ENCODE data around the gene EZR.

Gene EZR

GRCh38 chr6:158772851-158773371 is 46.3 kb downstream of the EZR start:
- DNase-seq: no peak

- DNase-seq: no peak
Measured at GRCh38 chr6:158772172-158772571, 47.0 kb downstream of the EZR start.

- no peak for DNase-seq
Measured at GRCh38 chr6:158771399-158772152, 47.6 kb downstream of the EZR start.

GRCh38 chr6:158770533-158771330 is 48.4 kb downstream of the EZR start:
- no peak for DNase-seq

DNA sequence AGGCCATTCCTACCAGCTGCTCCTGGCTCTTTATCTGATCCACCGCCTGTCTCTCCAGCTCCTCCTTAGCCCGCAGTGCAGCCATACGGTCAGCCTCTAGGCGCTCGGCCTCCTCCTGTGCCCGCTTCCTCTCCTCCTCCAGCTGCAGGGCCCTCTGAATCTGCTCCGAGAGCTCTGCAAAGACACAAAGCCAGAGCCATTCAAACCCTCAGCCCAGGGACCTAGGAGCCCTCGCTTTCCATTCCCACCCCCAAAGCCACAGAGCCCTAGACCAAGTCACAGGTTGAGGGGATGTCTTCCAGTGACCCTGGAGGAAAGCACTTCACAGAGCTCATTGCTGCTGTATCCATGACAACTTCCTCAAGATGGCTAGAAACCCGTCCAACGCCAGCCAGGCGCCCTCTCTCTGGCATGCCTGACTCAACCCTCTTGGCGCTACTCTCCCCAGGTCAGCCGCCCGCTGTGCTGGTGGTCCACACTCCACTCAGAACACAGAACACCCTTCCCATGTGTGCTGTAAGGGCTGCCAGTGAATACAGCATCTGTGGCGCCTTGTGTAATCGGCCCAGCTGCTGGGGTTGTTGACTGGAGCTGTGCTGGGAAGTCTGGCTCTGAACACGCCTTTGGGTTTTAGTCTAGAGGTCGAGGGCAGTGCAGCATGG is 49.3 kb downstream of the EZR start:
- no peak for DNase-seq

DNA sequence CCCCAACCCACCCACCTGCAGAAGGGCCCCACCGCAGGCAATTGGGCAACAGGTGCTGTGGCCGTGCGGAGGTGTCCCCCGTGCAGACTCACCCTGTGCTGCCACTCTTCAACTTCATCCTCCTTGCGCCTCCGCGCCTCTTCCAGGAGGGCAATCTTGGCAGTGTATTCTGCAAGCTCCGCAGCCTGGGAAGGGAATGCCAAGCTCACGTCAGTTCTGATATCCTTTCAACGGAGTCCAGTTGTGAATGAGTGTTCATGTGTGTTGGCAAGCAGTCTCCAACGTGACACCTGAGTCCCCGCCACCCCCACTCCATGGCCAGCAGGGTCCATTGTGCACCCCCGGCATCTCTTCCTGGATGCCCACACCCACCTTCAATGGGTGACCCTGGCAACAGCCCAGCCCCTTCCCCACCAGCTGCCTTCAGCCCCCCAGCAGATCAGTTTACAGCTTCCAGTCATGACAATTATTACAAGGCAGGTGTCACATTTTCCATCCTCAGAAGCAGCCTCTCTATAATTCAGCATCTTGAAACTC is 49.9 kb downstream of the EZR start:
- DNase-seq: no peak

DNA sequence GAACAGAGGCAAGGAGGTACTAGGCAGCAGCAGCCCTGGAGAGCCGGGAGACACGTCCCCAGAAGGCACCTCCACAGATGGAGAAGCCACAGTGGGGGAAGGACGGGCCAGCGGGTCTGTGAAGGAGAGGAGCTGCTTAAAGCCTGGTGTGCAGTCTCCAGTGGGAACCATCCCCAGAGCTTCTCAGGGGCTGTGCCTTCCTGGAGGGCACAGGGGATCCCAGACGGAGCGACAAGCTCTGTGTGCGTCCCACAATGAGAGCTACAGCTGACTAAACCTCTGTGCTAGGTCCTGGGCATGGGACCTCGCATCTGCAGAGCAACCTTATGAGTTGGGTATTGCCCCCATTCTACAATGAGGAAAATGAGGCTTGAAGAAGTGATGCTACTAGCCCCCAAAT is 50.7 kb downstream of the EZR start:
- DNase-seq: no peak

GRCh38 chr6:158767709-158768108 is 51.5 kb downstream of the EZR start:
- no peak for DNase-seq

DNA sequence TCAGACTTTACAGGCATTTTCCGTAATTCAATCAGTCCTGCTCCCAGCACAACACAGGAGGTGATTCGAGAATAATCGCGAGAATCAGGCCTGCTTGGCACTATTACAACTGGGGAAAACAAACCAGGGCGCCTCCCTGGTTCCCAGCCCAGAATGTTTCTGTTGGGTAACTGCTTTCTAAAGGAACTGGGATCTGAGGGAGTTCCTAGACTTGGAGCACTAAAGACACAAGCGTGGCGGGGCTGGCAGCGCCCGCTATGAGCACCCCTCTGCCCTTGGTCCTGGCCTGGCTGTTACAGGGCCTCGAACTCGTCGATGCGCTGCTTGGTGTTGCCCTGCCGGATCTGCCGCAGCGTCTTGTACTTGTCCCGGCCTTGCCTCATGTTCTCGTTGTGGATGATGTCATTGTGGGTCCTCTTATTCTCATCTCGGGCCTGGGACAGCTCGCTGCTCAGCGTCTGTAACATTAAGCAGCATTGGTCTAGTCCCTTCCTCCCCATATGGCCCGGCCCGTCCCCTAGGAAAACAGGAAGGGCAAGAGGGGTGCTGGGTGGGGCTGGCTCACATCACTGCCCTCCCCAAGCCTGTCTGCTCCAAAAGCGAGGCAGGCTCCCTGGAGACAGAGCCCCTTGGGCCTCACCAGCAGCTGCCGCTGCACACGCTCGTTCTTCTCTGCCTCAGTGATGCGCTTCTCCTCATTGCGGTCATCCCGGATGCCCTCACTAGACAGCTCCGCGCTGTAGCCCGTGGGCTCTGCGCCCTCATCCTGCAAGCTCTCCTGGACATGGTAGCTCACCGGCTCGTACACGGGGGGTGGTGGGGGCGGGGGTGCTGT is 52.3 kb downstream of the EZR start:
- no peak for DNase-seq

DNA sequence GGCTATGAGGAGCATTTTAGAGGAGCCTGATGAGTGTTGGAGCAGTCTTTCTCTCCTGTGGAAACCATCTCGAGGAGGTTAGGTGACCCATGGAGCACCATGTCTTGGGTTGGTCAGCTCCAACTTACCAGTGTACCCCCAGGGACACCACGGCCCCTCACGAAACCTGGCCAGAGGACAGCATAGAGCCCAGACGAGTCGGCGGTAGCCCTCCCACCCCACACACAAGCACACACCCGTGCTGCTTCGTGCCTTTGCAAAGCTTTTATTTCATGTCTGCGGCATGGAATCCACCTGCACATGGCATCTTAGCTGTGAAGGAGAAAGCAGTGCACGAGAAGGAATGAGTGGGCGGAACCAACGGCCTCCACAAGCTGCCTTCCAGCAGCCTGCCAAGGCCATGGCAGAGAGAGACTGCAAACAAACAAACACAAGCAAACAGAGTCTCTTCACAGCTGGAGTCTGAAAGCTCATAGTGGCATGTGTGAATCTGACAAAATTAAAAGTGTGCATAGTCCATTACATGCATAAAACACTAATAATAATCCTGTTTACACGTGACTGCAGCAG is 53.6 kb downstream of the EZR start:
- peak in 1 of 2 experiments; percentile 33 for DNase-seq

DNA sequence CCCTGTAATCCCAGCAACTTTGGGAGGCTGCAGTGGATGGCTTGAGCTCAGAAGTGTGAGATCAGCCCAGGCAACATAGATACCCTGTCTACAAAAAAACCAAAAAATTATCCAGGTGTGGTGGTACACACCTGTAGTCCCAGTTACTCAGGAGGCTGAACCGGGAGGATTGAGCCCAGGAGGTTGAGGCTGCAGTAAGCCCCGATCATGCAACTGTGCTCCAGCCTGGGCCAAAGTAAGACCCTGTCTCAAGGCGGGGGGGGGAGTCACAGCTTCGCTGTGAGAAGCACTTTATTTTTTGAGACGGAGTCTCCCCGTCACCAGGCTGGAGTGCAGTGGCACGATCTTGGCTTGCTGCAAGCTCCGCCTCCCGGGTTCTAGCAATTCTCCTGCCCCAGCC is 54.2 kb downstream of the EZR start:
- DNase-seq: peak in 1 of 2 experiments; percentile 20

DNA sequence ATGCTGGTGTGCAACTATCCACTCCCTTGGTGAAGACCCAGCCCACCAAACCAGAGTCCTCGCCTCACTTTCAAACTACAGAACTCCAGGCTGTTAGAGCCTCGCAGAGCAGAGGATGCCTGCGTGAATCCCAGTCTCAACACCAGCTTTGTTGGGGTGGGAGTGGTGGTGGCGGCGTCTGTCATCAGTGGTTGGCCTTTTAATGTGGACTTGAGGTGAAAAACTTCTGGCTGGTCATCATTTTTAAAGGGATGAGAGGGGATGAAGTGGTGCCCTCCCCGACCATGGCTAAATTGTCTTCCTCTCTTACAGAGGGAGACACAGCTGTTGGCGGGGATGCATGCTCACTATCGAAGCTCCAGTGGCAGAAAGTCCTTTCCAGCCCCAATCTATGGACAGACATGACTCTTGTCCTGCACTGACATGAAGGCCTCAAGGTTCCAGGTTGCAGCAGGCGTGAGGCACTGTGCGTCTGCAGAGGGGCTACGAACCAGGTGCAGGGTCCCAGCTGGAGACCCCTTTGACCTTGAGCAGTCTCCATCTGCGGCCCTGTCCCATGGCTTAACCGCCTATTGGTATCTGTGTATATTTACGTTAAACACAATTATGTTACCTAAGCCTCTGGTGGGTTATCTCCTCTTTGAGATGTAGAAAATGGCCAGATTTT is 54.9 kb downstream of the EZR start:
- DNase-seq: peak in 1 of 2 experiments; percentile 34

GRCh38 chr6:158763434-158764182 is 55.6 kb downstream of the EZR start:
- DNase-seq: peak in 1 of 2 experiments; percentile 24

- no peak for DNase-seq
Measured at GRCh38 chr6:158762787-158763433, 56.3 kb downstream of the EZR start.

DNA sequence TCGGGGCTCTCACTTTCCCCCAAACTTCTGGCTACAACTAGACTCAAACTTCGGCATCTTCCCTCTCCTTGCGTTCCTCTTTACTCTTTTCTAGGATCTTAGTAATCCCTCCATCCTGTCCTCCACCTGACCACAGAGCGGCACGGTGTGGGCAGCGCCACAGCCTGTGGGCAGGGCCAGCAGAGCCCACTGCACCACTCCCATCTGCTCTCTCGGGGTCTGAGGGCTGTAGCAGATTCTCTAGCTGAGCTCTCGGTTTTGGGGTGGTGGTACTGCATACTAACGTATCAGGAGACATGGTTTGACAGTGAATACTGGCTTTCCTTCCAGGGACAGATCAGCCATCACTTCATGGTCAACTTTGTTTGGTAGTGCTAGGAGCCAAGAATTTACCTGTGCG is 57.4 kb downstream of the EZR start:
- no peak for DNase-seq

DNA sequence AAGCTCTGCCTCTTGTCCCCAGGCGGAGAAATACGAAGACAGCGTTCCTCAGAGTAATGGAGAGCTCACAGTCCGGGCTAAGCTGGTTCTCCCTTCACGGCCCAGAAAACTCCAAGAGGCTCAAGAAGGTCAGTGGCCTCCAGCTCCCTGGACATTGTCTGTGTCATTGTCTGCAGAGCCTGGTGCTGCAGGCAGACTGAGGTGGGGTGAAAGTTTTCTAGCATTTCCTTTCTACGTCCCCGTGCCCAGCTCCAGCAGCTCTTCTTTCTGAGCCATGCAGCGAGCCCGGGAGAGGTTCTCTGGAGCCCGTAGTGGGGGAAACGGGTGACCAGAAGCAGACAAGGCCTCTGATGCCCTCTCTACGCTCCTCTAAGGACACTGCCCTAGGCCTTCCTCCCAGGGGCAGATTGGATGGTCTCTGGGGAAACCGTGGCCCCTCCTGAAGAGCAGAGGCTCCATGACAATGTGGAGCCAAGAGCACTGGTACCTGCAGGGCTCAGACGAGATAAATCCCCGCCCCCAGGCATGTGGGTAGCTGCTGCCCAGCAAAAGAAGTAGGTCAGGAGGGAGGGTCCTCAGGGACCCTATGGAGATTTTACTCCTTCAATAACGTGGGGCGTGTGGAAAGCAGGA is 58.4 kb downstream of the EZR start:
- peak in 1 of 2 experiments; percentile 21 for DNase-seq

DNA sequence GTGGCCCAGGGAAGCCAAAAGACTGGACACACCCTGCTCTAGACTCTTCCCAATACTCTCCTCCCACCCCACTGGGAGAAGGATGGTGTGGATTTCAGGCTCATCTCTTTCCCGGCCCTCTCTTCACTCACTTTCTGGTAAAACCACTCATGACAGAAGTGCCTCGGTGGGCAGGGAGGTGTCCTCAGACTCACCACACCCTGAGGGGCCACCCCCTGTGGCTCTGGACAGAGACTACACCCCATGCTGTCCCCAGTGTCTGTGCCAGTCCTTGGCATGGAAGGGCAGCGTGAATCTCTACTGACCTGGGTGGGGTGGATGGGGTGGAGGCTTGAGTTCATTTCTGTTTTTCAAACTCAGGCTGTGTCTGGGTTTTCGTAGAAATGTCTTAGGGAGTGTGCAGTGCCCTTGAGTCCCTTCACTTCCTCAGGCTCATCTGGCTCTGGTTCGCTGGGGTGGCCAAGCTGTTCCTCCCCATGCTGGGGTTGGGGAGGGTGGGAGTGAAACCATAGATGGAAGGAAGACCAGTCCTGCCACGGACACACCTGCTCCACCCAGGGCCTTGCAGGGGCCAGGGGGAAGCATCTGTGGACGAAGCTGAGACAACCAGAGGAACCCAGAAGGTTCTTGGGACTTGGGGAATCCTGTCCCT is 59.1 kb downstream of the EZR start:
- peak in 1 of 2 experiments; percentile 19 for DNase-seq

- DNase-seq: peak in 1 of 2 experiments; percentile 20
Measured at GRCh38 chr6:158758941-158759479, 60.2 kb downstream of the EZR start.

Data from activated T-cell treated with anti-CD3 and anti-CD28 coated beads, Interleukin-2, amount 50 U/mL, for 48 hours (primary cell).